ENCODE results near the gene TBL1X.

TBL1X gene

DNA sequence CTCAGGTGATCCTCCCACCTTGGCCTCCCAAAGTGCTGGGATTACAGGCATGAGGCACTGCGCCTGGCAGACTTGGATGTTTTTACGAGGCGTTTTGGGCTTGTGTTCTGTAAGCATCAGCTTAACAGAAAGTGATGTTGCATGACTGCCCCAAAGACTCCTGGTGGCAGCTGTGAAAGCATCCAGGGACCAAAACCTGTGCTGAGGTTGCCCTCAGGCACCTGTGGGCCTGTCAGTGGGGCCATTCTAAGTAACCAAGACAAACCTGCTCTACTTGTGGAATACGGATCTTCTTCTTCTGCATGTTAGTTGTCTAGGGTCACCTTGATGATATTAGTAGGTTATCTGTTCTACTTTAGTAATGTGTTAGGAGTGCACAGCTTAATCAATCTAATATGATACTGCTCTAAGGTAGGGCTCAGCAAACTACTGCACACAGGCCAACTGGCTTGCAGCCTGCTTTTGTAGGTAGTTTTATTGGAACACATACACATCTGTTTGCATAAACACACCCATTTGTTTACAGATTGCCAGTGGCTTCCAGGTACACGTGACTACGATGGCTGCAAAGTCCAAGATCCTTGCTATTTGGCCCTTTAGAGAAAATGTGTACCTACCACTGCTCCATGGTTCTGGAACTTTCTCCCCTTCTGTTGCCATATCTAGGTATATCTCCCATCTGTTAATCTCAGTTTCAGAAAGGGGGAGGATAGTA is 164.1 kb downstream of the TBL1X start:
- DNase-seq (ENCODE audit: low read depth) = no peak

DNA sequence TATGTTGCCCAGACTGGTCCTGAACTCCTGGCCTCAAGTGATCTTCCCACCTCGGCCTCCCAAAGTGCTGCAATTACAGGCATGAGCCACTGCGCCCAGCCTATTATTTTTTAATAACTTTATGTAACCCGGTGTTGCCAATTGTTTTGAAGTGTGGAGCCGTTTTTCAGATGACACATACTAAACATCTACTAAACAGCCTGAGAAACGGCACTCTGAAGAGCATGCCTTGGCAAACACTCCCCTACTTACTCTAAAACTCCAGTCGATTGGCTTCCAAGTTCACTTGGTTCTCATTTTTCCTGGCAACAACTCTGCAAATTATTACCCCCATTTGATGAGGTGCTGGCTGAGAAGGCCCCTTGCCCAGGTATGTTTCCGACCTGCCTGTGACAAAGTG is 169.7 kb downstream of the TBL1X start:
- DNase-seq (ENCODE audit: low read depth) = no peak

DNA sequence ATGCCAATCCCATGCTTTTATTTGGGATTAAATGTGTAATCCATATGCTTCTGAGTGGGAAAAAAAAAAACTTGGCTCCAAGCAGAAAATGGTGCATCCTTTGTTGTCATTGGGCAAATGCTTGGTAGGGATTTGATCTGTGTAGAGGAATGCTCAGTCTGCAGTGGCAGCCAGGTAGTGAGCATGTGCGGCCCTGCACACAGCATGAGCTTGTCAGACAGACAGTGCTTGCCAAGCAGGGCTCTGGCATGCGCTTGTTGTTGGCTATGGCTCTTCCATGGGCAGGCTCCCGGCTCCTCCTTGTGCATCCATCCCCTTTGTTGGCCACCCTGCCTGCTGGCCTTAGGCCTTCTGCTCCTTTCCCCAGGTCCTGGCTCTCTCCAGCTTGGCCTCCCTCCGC is 170.5 kb downstream of the TBL1X start:
- no peak for DNase-seq (ENCODE audit: low read depth)

DNA sequence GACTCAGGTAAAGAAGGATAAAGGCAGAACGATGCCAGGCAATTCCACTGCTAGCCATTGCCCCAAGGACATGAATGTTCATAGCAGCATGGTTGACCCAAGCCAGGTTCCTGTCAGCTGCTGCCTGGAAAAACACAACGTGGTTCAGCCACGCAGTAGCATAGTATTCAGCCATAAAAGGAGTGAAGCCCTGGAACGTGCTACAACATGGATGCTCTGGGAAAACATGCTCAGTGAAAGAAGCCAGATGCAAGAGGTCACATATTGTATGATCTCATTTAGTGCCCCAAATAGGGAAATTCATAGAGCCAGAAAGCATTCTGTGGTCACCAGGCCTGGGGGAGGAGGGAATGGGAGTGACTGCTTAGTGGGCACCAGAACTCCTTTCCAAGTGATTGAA is 170.9 kb downstream of the TBL1X start:
- no peak for DNase-seq (ENCODE audit: low read depth)

DNA sequence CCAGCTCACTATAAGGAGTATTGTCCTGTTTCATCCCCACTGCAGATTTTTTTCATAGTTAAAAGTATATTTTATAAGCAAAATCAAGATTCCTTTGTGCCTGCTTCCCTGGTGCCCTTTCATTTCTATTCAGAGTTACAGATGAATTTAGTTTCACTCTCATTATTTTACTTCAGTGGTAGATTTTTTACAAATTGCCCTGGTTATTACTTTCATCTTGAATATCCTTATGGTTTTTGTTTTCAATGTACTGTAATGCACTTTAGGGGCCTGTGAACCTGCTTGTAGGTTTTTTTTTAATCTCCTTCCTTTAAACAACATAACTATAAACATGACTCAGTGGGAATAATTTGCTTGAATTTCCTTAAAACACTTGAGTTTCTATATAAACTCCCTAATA is 174.0 kb downstream of the TBL1X start:
- no peak for DNase-seq (ENCODE audit: low read depth)

DNA sequence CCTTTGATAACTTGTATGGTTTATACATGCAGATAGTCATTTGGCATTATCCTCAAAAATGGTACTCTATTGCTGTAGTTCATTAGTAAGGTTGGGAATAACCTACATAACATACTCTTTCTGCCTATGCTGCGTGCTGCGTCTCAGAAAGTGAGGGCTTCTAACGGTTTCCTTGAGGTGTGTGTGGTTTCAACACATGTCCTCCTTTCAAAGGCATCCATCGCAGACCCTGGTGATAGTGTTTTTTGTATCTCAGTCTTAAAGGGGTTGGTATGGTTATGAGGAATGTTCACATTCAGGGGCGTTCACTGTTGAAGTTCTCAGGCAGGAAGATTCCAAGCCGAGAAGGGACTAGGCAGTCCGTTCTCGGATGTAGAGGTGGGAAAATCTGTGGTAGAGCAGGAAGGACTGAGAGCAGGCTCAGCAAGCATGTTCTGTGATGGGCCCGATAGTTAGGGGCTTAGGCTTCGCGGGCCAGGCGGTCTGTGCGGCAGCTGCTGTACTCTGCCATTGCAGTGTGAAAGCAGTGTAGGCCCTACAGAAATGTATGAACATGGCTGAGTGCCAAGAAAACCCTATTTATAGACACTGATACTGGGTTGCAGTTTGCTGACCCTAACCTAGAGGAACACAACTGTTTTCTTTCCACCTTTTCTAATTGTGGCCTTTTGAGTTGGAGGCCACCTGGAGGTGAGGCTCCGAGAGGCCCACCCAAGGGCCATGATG is 177.6 kb downstream of the TBL1X start:
- no peak for DNase-seq (ENCODE audit: low read depth)

DNA sequence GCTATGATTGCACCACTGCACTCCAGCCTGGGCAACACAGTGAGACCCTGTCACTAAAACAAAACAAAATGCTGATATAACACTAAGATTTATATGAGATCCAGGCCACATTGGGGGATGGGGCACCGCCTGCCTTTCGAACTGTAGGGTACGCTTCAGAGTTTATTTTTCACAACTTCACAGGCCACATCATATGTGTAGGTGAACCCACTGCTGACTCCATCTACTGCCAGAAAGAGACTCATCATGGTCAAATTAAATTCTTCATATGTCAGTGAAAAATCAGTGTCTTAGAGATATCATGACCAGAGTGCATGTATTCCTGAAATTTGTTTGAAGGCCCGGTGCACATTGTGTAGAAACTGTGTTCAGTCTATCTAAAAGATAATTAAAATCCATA is 178.9 kb downstream of the TBL1X start:
- DNase-seq (ENCODE audit: low read depth) = no peak

DNA sequence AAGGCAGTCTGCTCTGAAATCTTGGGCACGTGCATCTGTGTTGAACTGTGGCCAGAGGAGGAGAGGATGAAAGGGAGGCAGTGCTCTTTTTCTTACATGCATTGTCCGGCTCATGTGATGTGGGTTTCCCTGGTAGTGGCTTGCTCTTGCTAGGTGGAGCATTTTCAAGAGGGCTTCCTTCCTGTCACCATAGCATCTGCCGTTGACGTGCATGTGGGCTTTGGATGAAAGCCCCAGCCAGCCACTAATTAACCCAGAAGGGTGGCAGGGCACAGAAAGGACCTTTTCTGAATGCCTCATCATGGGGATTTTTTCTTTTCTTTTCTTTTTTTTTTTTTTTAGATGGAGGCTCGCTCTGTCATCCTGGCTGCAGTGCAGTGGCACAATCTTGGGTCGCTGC is 179.5 kb downstream of the TBL1X start:
- no peak for DNase-seq (ENCODE audit: low read depth)

DNA sequence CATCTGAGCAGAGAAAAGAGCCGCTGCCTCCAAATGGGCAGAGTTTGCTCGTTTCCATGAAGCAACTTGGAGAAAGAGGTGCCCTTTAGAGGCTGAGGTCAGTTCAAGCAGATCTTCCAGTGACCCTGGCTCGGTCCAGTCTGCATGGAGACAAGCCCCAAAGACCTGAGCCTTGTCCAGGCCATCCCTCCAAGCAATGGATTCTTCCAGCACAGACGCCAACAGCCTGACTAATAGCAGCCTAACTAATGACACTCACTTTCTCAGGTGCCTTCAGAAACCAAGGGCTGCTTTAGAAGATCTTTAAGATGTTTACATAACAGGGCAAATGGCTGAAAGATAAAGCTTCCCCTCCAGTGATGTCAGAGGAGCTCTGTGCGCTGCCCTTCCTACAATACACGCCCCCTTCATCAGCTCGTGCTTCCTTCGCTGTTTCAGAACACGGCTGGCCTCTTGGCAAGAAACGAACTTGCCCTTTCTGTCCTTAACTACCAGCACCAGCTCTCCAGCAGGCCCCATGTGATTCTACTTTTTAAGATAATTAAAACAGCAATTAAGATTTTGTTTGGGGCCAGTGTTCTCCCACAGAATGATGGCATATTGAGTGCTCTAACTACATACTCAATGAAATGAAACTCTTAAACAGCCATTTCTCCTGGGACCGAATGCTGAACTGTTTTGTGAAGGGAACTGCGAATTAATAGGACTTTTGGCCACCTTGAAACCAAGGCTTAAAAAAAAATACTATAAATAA is 181.8 kb downstream of the TBL1X start:
- DNase-seq (ENCODE audit: low read depth) = no peak

DNA sequence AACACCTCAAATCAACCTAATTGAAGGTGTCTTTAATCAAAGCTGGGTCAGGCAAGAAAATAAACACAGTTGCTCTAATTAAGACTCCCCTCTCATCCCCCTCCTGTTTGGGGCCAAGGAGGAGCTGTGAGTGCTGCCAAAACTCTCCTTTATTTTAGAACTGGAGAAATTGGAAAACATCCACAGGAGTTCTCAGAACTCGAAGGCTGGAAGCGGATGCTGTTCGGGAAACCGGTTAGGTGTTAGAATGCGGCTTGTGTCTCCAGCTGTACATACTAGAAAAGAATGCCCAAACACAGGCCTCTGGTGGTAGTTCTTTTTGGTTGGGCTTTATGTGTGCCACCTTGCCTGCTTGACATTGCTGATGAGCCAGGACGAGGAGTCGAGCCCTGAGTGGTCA is 182.6 kb downstream of the TBL1X start:
- DNase-seq (ENCODE audit: low read depth) = no peak

DNA sequence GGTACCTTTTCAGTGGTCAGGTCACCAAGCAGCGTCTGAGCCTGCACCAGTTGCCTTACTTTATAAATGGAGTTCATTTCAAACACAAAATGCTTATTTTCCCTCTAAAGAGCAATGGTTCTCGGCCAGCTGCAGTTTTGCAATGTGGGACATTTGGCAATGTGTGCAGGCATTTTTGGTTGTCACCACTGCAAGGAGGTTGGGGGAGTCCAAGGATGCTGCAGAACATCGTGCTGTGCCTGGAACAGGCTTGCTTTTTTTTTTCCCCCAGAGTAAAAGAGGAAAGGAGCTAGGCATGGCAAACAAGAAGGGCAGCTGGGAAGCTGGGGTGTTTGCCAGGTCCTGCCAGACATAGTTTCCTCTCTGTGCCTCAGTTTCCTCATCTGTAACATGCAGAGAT is 185.2 kb downstream of the TBL1X start:
- DNase-seq (ENCODE audit: low read depth) = no peak

DNA sequence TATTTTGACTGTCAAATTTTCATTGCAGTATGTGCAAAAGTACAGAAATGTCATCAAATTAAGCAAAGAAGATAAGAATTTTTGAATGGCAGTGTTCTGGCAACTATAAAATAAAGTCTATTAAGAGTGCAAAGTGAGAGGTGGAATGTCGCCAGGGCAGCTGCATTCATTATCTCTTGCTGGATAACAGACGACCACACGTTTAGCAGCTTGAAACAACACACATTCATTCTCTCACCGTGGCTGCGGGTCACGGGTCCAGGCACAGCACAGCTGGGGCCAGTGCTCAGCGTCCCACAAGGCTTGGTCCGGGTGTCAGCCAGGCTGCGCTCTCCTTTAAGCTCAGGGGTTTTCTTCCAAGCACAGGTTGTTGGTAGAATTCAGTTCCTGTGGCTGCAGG is 186.9 kb downstream of the TBL1X start:
- no peak for DNase-seq (ENCODE audit: low read depth)

DNA sequence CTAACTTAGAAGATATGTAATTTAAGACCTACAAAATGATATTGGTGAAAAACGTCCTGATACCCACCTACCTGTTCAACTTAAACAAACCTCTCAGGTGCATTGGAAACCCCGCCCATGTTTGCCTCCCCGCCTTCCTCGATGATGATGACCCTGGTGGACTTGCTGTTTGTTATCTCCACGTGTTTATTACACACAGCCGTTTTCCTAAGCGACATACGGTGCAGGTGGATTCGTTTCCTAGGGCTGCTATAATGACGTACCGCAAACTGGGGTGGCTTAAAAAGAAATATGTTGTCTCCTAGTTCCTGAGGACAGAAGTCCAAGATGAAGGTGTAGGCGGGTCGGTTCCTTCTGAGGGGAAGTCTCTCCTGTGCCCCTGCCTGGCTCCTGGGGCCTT is 190.1 kb downstream of the TBL1X start:
- no peak for DNase-seq (ENCODE audit: low read depth)

DNA sequence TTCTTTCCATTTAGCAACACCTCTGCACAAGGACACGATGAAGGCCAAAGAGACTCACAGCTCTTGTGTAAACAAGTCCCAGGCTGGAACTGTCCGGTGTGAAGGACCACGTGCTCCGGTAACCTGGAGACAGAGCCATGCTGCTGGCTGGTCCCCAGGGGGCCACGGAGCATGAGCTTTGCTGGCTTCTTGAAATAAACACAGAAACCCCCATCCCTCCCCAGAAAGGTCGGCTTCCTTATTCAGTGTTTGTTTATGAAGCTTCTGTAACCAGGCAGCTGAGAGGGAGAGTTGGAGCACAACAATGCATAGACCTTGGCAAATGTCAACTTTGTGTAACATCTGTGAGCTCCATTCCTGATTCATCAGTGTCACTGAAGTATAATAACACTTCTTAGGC is 191.4 kb downstream of the TBL1X start:
- no peak for DNase-seq (ENCODE audit: low read depth)

DNA sequence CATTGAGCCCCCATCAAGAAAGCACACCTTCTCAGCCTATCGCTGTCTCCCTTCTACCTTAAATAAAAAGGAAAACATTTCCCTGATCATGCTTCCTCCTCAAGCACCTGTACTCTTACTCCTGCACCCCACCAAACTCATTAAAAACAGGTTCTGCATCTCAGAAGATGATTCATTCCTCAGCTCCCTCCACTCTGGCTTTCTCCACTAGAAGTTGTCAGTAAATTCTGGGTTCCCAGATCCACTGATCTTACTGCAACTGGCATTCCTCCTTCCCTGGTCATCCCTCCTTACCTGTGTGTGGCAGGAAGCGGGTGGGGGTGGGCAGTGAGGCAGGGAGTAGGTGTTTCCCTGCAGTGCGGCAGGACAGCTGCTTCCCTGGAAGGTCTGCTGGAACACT is 192.0 kb downstream of the TBL1X start:
- DNase-seq (ENCODE audit: low read depth) = no peak

DNA sequence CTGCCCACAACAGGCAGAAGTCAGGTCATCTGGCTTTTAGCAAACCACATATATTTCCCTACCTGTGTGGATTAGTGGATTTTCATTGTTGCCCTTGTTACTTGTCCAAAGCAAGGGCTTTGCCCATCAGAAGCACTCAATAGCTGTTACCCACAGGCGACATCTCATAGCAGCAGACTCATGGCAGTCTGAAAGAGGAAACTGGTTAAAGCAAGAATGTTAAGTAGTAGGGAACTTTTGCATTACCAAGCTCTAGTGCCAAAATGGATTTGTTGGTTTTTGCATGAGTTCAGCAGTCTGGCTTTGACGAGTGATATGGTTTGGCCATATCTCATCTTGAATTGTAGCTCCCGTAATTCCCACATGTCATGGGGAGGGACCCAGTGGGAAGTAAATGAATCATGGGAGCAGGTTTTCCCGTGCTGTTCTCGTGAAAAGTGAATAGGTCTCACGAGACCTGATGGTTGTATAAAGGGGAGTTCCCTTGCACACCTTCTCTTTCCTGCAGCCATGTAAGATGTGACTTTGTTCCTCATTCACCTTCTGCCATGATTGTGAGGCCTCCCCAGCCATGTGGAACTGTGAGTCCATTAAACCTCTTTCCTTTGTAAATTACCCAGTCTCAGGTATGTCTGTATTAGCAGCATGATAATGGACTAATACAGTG is 192.9 kb downstream of the TBL1X start:
- no peak for DNase-seq (ENCODE audit: low read depth)

DNA sequence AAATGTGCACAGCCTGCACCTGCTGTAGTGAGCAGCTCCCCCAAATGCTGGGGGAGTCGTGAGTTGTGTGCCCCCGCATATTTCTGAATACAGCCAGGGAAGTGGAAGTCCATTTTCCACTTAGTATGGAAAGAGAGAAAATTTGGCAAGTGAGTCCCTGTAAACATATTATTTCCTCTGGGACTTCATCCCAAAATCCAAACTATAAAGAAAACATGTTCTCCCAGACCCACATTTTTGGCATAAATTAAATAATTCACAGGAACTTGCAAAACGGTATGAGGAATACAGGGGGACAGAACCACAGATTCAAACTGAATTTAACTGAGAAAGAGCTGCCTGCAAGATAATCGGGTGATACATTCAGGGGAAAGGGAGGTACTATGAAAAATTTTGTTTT is 193.6 kb downstream of the TBL1X start:
- no peak for DNase-seq (ENCODE audit: low read depth)

DNA sequence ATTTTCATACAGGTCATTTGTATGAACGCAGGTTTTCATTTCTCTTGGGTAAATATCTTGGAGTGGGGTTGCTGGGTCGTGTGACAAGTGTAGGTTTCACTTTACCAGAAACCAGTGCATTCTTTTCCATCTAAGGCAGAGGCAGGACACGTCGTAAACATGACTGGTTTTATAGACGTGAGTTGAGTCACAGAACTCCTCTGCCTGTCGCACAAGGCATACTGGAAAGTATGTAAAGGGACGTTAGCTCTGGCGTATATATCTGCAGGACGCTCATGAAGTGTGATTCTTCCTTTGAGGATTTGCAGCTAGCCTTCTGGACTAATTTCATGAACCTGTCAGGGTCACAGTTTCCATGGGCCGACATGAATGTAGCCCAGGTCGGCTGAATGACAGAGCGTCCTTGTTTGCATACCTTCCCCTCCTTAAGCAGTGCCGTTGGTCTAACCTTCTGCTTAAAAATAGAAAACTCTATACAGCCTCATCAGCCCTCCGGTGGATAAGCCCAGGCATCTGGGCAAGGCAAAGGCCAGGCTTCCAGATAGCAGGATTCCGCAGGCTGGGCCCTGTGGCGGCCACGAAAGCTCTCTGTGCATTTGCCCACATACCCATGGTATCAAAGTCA is 194.8 kb downstream of the TBL1X start:
- no peak for DNase-seq (ENCODE audit: low read depth)

DNA sequence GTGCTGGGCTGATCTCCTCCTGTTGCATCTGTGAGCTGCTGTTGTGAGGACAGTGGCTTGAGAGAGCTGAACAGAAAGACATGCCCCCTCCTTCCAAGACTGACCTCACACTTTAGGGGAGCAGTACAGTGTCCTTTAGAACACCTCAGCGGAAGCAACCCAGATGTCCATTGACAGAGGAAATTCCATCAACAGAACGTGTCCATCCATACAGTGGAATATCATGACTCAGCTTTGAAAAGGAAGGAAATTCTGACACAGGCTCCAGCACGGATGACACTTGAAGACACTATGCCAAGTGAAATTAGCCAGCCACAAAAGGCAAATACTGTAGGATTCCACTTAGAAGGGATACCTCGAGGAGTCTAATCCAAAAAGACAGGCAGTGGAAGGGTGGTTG is 197.3 kb downstream of the TBL1X start:
- peak; percentile 85 for DNase-seq (ENCODE audit: low read depth)

DNA sequence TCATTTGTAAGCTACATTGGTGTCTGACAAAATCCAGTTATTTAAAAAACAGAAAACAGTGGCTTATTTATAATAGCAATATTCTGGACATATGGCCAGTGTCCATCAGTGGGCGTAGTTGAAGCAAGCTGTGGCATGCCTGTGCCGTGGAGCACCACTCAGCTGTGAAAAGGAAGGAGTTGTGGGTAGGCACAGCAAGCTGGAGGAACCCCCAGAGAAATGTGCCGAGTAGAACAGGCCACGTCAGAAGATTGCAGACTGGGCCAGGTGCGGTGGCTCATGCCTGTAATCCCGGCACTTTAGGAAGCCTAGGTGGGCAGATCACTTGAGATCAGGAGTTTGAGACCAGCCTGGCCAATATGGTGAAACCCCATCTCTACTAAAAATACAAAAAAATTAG is 198.4 kb downstream of the TBL1X start:
- DNase-seq (ENCODE audit: low read depth) = no peak

DNA sequence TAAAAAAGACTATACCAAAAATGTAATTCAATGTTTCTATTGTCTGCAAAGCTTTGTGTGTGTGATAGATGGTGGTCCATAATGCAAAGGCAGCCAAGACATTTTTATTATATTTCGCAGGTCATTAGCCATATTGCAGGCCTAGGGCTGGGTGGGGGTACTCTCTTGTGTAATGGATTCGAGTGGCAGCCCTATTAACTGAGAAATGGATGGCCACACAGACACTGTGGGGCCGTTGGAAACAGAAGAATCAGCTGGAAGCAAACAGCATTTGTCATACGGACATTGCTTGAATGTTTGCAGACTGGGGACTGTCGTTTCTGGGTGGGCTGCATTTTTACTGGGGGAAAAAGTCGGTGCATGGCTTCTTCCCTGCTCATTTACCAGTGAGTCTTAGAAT is 199.4 kb downstream of the TBL1X start:
- no peak for DNase-seq (ENCODE audit: low read depth)

DNA sequence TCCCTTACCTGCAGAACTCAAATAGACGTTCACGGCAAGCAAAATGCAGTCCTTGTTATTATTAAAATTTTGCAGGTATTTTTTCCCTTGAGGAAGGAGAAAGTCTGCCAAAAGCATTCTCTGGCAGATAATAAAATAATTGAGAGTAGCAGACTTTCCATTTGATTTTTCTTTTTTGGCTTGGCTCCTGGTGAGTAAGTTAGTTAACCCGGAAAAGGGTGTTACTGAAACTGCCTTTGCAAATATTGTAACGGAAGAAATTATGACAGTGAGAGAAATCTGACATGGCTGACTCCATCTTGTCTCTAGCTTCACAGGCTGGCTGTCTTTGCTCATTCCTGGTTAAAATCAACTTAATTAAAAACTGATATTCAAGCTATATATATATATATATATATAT is 200.3 kb downstream of the TBL1X start:
- no peak for DNase-seq (ENCODE audit: low read depth)

Measured in HS-5 (cell line).